Measurements from ENCODE around the gene EPHB1.

EPHB1 gene

DNA sequence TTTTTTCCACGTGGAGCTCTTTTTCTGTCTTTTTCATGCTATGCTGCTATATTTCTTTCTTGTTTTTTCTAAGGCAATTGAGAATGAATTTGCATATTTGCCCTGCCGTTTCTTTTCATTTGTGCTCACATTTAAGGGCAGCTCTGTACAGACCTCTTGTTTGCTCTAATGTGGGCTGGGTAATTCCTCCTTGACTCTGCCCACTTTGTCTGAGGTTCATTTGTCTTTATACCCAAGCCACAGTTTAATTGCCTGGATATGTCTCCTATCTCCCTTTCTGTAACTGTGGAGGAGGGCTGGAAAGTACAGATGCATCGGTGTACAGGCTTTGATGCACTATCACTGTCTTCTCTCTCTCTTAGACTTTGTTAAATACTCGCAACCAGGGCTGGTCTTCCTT lies 195.9 kb downstream of the EPHB1 start:
- Histone ChIP-seq H3K9me3 (no peaks in the 10 kb centered on the region), H3K27me3 (no peaks in the 10 kb centered on the region), H3K4me3 (ENCODE audit: low read depth, low read length) (no peak overlapping the region), H3K4me1 (no peaks in the 10 kb centered on the region), H3K36me3 (no peaks in the 10 kb centered on the region)
- DNase-seq: no peak
- TF ChIP-seq, protein P1, sequence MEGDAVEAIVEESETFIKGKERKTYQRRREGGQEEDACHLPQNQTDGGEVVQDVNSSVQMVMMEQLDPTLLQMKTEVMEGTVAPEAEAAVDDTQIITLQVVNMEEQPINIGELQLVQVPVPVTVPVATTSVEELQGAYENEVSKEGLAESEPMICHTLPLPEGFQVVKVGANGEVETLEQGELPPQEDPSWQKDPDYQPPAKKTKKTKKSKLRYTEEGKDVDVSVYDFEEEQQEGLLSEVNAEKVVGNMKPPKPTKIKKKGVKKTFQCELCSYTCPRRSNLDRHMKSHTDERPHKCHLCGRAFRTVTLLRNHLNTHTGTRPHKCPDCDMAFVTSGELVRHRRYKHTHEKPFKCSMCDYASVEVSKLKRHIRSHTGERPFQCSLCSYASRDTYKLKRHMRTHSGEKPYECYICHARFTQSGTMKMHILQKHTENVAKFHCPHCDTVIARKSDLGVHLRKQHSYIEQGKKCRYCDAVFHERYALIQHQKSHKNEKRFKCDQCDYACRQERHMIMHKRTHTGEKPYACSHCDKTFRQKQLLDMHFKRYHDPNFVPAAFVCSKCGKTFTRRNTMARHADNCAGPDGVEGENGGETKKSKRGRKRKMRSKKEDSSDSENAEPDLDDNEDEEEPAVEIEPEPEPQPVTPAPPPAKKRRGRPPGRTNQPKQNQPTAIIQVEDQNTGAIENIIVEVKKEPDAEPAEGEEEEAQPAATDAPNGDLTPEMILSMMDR (IDR thresholded peaks at IDR 0.05; ENCODE audit: low read depth, low read length): no peak

DNA sequence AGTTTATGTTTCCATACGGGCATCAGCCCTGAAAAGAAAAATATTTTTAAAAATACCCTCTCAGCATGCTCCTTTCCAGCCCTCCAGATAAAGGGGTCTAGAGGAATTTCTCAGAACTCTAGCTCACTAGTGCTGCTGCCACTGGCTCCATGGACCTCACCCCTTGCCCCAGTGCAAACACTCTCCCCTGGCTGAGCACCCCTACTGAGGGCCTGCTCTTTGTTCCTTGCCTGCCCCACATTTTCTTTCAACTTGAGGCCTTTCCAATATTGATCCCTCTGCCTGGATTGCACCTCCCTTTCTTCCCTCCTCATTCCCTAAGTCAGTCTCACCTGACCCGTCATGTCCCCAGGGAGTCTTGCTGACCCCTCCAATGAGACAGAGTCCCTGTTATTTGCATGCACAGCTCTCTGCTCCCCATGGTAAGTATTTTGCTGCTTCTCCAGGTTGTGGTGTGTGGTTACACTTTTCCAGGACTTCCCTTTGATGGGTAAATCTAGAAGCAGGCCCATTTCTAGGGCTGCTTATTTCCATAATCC lies 196.5 kb downstream of the EPHB1 start:
- H3K4me3 ChIP-seq (ENCODE audit: low read depth, low read length): no peak overlapping the region
- DNase-seq: no peak
- TF ChIP-seq, protein P1 (IDR thresholded peaks at IDR 0.05; ENCODE audit: low read depth, low read length): no peak
- H3K27me3 ChIP-seq: no peaks in the 10 kb centered on the region
- no peaks in the 10 kb centered on the region for H3K4me1 ChIP-seq
- H3K9me3 ChIP-seq: no peaks in the 10 kb centered on the region
- H3K36me3 ChIP-seq: no peaks in the 10 kb centered on the region

DNA sequence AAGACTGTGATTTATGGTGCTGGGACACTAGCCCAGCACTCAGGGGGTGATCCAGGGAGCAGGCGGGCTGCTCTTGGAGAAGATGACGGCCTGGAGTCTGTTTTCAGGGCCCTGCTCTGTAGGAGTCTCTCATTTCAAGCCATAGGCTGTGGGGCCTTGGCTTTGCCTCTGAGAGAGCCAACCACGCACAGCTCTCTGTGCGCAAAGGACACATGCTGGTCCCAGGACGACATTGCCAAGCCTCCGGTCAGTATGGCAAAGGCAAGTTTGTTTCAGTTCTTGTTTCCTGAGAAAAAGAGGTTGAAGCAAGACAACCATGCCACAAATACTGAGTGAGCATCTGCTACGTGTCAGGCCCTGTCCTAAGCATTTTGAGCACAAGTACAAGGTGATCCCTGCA lies 197.1 kb downstream of the EPHB1 start:
- no peak overlapping the region for H3K4me3 ChIP-seq (ENCODE audit: low read depth, low read length)
- no peaks in the 10 kb centered on the region for H3K9me3 ChIP-seq
- TF ChIP-seq, protein P1 (IDR thresholded peaks at IDR 0.05; ENCODE audit: low read depth, low read length): no peak
- no peak for DNase-seq
- H3K36me3 ChIP-seq: no peaks in the 10 kb centered on the region
- no peaks in the 10 kb centered on the region for H3K27me3 ChIP-seq
- H3K4me1 ChIP-seq: no peaks in the 10 kb centered on the region

DNA sequence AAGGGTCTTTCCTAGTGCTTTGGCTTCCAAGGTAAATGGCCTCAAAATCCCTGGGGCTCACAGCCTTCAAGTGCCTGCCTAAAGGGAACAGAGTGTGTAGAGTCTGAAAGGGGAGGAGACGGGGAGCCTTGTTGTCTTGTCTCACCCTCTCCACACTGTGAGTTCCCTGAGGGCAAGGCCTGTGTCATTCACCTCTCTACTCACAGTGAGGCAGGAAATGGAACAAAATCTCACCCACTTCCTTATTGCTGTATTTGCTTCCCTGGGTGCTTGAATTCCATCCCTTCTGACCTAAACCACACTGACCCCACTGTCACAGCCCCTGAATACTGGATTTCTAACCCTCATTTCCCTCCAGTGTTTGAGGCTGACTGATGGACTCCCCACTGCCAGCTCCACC lies 197.5 kb downstream of the EPHB1 start:
- no peaks in the 10 kb centered on the region for H3K4me1 ChIP-seq
- no peaks in the 10 kb centered on the region for H3K9me3 ChIP-seq
- no peaks in the 10 kb centered on the region for H3K27me3 ChIP-seq
- TF ChIP-seq, protein P1 (IDR thresholded peaks at IDR 0.05; ENCODE audit: low read depth, low read length): no peak
- H3K4me3 ChIP-seq (ENCODE audit: low read depth, low read length): no peak overlapping the region
- H3K36me3 ChIP-seq: no peaks in the 10 kb centered on the region
- DNase-seq: no peak

DNA sequence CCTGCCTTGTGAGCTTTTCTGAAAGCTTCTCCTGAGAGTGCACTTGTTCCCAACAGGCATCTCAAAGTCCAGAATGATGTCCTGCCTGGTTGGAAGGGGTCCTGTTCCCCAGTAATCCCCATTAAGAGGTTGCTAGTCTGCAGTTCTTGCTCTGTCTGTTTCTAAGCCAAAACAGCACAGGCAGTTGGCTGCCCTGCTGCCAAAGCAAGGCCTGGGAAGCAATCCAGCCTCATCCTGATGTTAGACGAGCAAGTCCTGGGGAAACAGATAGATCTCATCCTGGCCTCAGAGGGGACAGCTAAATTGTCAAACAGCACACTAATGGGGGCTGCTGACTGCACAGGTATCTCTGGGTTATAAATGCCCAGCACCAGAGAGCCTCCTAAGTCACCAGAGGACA lies 198.0 kb downstream of the EPHB1 start:
- H3K4me1 ChIP-seq: no peaks in the 10 kb centered on the region
- H3K4me3 ChIP-seq (ENCODE audit: low read depth, low read length): no peak overlapping the region
- no peaks in the 10 kb centered on the region for H3K36me3 ChIP-seq
- H3K27me3 ChIP-seq: no peaks in the 10 kb centered on the region
- H3K9me3 ChIP-seq: no peaks in the 10 kb centered on the region
- no peak for DNase-seq
- TF ChIP-seq, protein P1 (IDR thresholded peaks at IDR 0.05; ENCODE audit: low read depth, low read length): no peak

DNA sequence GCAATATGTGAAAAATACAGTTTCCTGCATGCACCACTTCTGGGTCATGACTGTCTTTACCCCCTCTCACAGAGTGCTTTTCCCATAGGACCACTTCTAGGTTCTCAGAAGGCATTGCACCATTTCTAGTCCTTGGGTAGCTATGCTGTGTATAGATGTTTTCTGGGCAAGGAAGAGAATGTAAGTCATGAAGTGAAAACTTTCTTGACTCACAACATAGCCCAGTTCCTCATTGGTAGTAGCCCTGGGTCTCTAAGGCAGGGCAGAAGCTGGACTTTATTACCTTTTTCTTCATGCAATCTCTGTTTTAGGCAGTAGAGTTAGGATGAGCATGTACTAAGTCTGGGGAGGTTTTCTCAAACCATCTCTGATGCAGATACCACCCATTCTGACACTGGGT lies 203.1 kb downstream of the EPHB1 start:
- Histone ChIP-seq H3K9me3 (no peaks in the 10 kb centered on the region; the same call in 1 of the 2 replicates), H3K27me3 (no peaks in the 10 kb centered on the region), H3K4me1 (no peaks in the 10 kb centered on the region), H3K36me3 (no peaks in the 10 kb centered on the region), H3K4me3 (ENCODE audit: low read depth, low read length) (no peak overlapping the region)
- TF ChIP-seq, protein P1 (IDR thresholded peaks at IDR 0.05; ENCODE audit: low read depth, low read length): no peak
- no peak for DNase-seq
